Vagina (tissue), 2 donors: ENCODE data around the gene HESX1. TPM values are rescaled to one million over a fixed set of nuclear protein-coding genes. Genes with fewer than 3 reads are reported as not detected.

ENCODE experiments used
- DNase-seq, 2 donors: peaks; one replicate each; pipeline ENCODE4 v3.0.0-alpha.2; 2017; ENCODE audit errors: extremely low spot score in 2 of 2
- H3K27ac ChIP-seq: fragments of 200-600 bp; sonication (generic); one replicate; pipeline ENCODE4 v1.5.1; 2019
- H3K27me3 ChIP-seq: fragments of 200-600 bp; sonication (generic); one replicate; pipeline ENCODE4 v1.5.1; 2019
- H3K36me3 ChIP-seq, 2 donors: fragments of 200-600 bp; sonication (generic); one replicate each; pipeline ENCODE4 v1.5.1; 2017 to 2019
- H3K4me1 ChIP-seq: fragments of 200-600 bp; sonication (generic); one replicate; pipeline ENCODE4 v1.5.1; 2019
- H3K4me3 ChIP-seq, 2 donors: fragments of 200-600 bp; sonication (generic); 1 replicate in 1 of 2; 2 replicates in 1 of 2; pipeline ENCODE4 v1.5.1; 2016 to 2019
- H3K9me3 ChIP-seq: fragments of 200-600 bp; sonication (generic); one replicate; pipeline ENCODE4 v1.5.1; 2019
- CTCF ChIP-seq, 3 experiments: fragments of 450-650 bp in 2 of 3; fragments of 200-600 bp in 1 of 3; sonication (generic) in 1 of 3; IDR thresholded peaks; one replicate each; pipeline ENCODE4 v1.5.1; 2017 to 2019; ENCODE audit warnings: antibody characterized with exemption in 3 of 3, mild to moderate bottlenecking in 2 of 3, moderate library complexity in 2 of 3
- POLR2A ChIP-seq, 2 donors: fragments of 450-650 bp; IDR thresholded peaks; one replicate each; pipeline ENCODE4 v1.6.1; 2017; ENCODE audit warnings: antibody characterized with exemption in 2 of 2, mild to moderate bottlenecking in 2 of 2, moderate library complexity in 2 of 2
- POLR2AphosphoS5 ChIP-seq, 2 donors: sonication (generic); formaldehyde crosslinking; IDR thresholded peaks; one replicate each; pipeline ENCODE4 v1.9.0; 2017; ENCODE audit warnings: antibody characterized with exemption in 2 of 2, mild to moderate bottlenecking in 2 of 2, low read depth in 1 of 2; ENCODE audit not compliant: insufficient read depth in 1 of 2
- intact Hi-C: fragments of 100-400 bp; cut with DNase I; formaldehyde crosslinking; loops from one replicate; pipeline ENCODE4 v1.15.1; 2023
- total RNA-seq: library from RNA; depleted of rRNA; stranded (reverse); fragments of >200 nt; gene quantifications from one replicate; pipeline ENCODE4 v1.2.3, GENCODE V29; 2016

HESX1 gene
- total RNA-seq, 1 donor from 2014 or later: not detected

- peak in 1 of 2 donors; percentile 69 for DNase-seq
- H3K36me3 ChIP-seq: no peaks in the 10 kb centered on the region
- peaks cover 15% of the 10 kb centered on the region for H3K4me1 ChIP-seq
- no peak overlapping the region for H3K4me3 ChIP-seq
- H3K27me3 ChIP-seq: no peaks in the 10 kb centered on the region
- H3K27ac ChIP-seq: peak overlapping the region; percentile 33
- H3K9me3 ChIP-seq: no peaks in the 10 kb centered on the region
- intact Hi-C loops: no loop called here
- TF ChIP-seq POLR2A (IDR thresholded peaks at IDR 0.05): no peak
- no peak for TF ChIP-seq POLR2AphosphoS5 (IDR thresholded peaks at IDR 0.05; ENCODE audit: insufficient read depth in 1 of 2, low read depth in 1 of 2)
- no peak for TF ChIP-seq CTCF (IDR thresholded peaks at IDR 0.05)
Measured at GRCh38 chr3:57150113-57150581, 49.6 kb downstream of the HESX1 start.

Other genes with a start within 250 kb of the HESX1 start
- not detected for gene SPATA12, start 139.3 kb downstream of the HESX1 start, total RNA-seq
- 17.2 TPM for gene IL17RD, start 34.6 kb downstream of the HESX1 start, total RNA-seq
- gene APPL1, start 27.8 kb upstream of the HESX1 start, total RNA-seq: 28.2 TPM
- gene ASB14, start 92.7 kb upstream of the HESX1 start, total RNA-seq: not detected